B cell (primary cell): ENCODE measurements around the gene NYAP2. TPM values are rescaled to one million over a fixed set of nuclear protein-coding genes. Genes with fewer than 3 reads are reported as not detected.

Experiments
- ATAC-seq: fragments of 200-7000 bp; cut with Tn5 transposase; one replicate; pipeline ENCODE4 v1.10.0; 2021; ENCODE audit warnings: low read depth, mild to moderate bottlenecking, moderate number of reproducible peaks, moderate library complexity
- CTCF ChIA-PET: fragments of 350-600 bp; sonication (Branson Sonifier 250); formaldehyde crosslinking; loops from one replicate; lab custom pipeline; 2021; ENCODE audit warnings: antibody characterized with exemption, inconsistent platforms; lab: Charles Lee
- POLR2A ChIA-PET: fragments of 350-600 bp; sonication (Branson Sonifier 250); formaldehyde crosslinking; loops from one replicate; lab custom pipeline; 2021; ENCODE audit warnings: antibody characterized with exemption; lab: Charles Lee
- DNase-seq: peaks from one replicate; pipeline ENCODE4 v3.0.0; 2013
- H2AFZ ChIP-seq: 2 replicates; pipeline ENCODE4 v1.6.1; 2012; ENCODE audit warnings: mild to moderate bottlenecking, low read depth, low read length; ENCODE audit not compliant: insufficient read depth, poor library complexity, severe bottlenecking
- H3K27ac ChIP-seq, 2 donors: 1 replicate in 1 of 2; 2 replicates in 1 of 2; pipeline ENCODE4 v1.5.1; 2012 to 2013; ENCODE audit warnings: low read length in 2 of 2, mild to moderate bottlenecking in 2 of 2, moderate library complexity in 1 of 2
- H3K27me3 ChIP-seq, 4 experiments: fragments of 200-600 bp in 1 of 4; sonication (generic) in 1 of 4; replicated peaks in 1 of 4; 1 replicate in 2 of 4; 2 replicates in 2 of 4; pipeline versions ENCODE4 v1.6.1 to v1.7.0; 2013 to 2016; ENCODE audit warnings: low read length in 3 of 4, mild to moderate bottlenecking in 2 of 4, mixed read lengths in 1 of 4, moderate library complexity in 1 of 4; ENCODE audit not compliant: insufficient read depth in 4 of 4, control insufficient read depth in 3 of 4; ENCODE audit errors: control extremely low read depth in 1 of 4
- H3K36me3 ChIP-seq, 2 experiments: replicated peaks in 1 of 2; 1 replicate in 1 of 2; 2 replicates in 1 of 2; pipeline versions ENCODE4 v1.6.1 to v1.7.1; 2013; ENCODE audit warnings: low read length in 1 of 2; ENCODE audit not compliant: insufficient read depth in 2 of 2, control insufficient read depth in 1 of 2; ENCODE audit errors: control extremely low read depth in 1 of 2, extremely low read depth in 1 of 2
- H3K4me1 ChIP-seq, 2 donors: fragments of 200-600 bp in 1 of 2; sonication (generic) in 1 of 2; 1 replicate in 1 of 2; 2 replicates in 1 of 2; pipeline versions ENCODE4 v1.5.1 to v1.6.1; 2013 to 2017; ENCODE audit warnings: low read length in 2 of 2; ENCODE audit not compliant: control insufficient read depth in 2 of 2, insufficient read depth in 2 of 2
- H3K4me2 ChIP-seq: replicated peaks from 2 replicates; pipeline ENCODE3; 2012; ENCODE audit warnings: mild to moderate bottlenecking, low read depth, low read length; ENCODE audit not compliant: poor library complexity, severe bottlenecking
- H3K4me3 ChIP-seq, 5 experiments: fragments of 200-600 bp in 1 of 5; sonication (generic) in 1 of 5; 1 replicate in 3 of 5; 2 replicates in 2 of 5; pipeline versions ENCODE4 v1.5.1 to v1.7.0; 2011 to 2016; ENCODE audit warnings: low read length in 4 of 5, mild to moderate bottlenecking in 4 of 5, low read depth in 2 of 5, control low read depth in 1 of 5, moderate library complexity in 1 of 5; ENCODE audit not compliant: insufficient read depth in 1 of 5; ENCODE audit errors: control extremely low read depth in 1 of 5, extremely low read depth in 1 of 5
- H3K79me2 ChIP-seq: fragments of 200-600 bp; sonication (generic); one replicate; pipeline ENCODE4 v1.6.0; 2016; ENCODE audit warnings: low read length; ENCODE audit not compliant: control insufficient read depth, insufficient read depth
- H3K9ac ChIP-seq: fragments of 200-600 bp; sonication (generic); 2 replicates; pipeline ENCODE4 v1.6.1; 2017; ENCODE audit warnings: mild to moderate bottlenecking, low read length, moderate library complexity
- H3K9me3 ChIP-seq, 3 donors: one replicate each; pipeline versions ENCODE4 v1.6.1 to v1.7.1; 2013; ENCODE audit warnings: low read length in 2 of 3; ENCODE audit not compliant: control insufficient read depth in 2 of 3, insufficient read depth in 1 of 3; ENCODE audit errors: control extremely low read depth in 1 of 3
- H4K20me1 ChIP-seq: 2 replicates; pipeline ENCODE4 v1.6.0; 2012; ENCODE audit warnings: mild to moderate bottlenecking, low read length; ENCODE audit not compliant: insufficient read depth, control insufficient read depth, poor library complexity, severe bottlenecking
- H3K27ac Mint-ChIP-seq: one replicate; pipeline ENCODE4 v1.8.0; 2021; ENCODE audit warnings: mixed read lengths
- H3K27me3 Mint-ChIP-seq: one replicate; pipeline ENCODE4 v1.8.0; 2021; ENCODE audit warnings: mixed read lengths
- H3K4me1 Mint-ChIP-seq: one replicate; pipeline ENCODE4 v1.8.0; 2021; ENCODE audit warnings: mixed read lengths
- H3K4me3 Mint-ChIP-seq: one replicate; pipeline ENCODE4 v1.8.0; 2021; ENCODE audit warnings: mixed read lengths
- H3K9me3 Mint-ChIP-seq: one replicate; pipeline ENCODE4 v1.8.0; 2022; ENCODE audit warnings: mixed read lengths; ENCODE audit not compliant: insufficient read depth
- CTCF ChIP-seq: fragments of 200-600 bp; IDR thresholded peaks from one replicate; pipeline ENCODE4 v1.8.0; 2022; ENCODE audit warnings: antibody characterized with exemption, mild to moderate bottlenecking
- EZH2 ChIP-seq: IDR thresholded peaks from 2 replicates; pipeline ENCODE4 v1.6.1; 2012; ENCODE audit warnings: borderline replicate concordance, low read depth, mild to moderate bottlenecking, moderate library complexity, low read length; ENCODE audit not compliant: insufficient read depth, poor library complexity, severe bottlenecking
- WGBS: methylation state at CpG from one replicate; pipeline ENCODE4 v1.1.5; 2013; ENCODE audit warnings: missing lambda C conversion rate; ENCODE audit not compliant: insufficient coverage; 5-methylcytosine and 5-hydroxymethylcytosine counted together
- intact Hi-C: fragments of 100-400 bp; cut with micrococcal nuclease; formaldehyde crosslinking; loops from one replicate; pipeline ENCODE4 v1.10.0; 2022
- polyA plus RNA-seq: library from polyadenylated mRNA; depleted of rRNA; stranded (reverse); fragments of >200 nt; gene quantifications from 2 replicates; pipeline ENCODE4 v1.2.3, GENCODE V29; 2012
- total RNA-seq, 2 donors: library from RNA; stranded (reverse); fragments of 120-200 nt in 1 of 2; gene quantifications; 1 replicate in 1 of 2; 2 replicates in 1 of 2; pipeline versions ENCODE4 v1.2.3 to v1.2.4, GENCODE V29; 2013 to 2022

Gene NYAP2
- total and polyA plus RNA-seq, 2 donors (not counting 1 experiment from before 2014, with no cell fraction given) = 0.12 to 0.17 TPM

- H3K9me3 Mint-ChIP-seq = no peaks in the 10 kb centered on the region
Observed at GRCh38 chr2:225515033-225515432, 115.5 kb downstream of the NYAP2 start.

GRCh38 chr2:225526760-225527390, 127.4 kb downstream of the NYAP2 start:
- H3K79me2 ChIP-seq = no peaks in the 10 kb centered on the region

More at GRCh38 chr2:225515033-225515432, 115.5 kb downstream of the NYAP2 start:
- Histone ChIP-seq H2AFZ (no peak overlapping the region), H3K9me3 (no peaks in the 10 kb centered on the region), H3K4me2 (no peak overlapping the region), H3K9ac (no peak overlapping the region), H4K20me1 (no peaks in the 10 kb centered on the region), H3K4me1 (no peaks in the 10 kb centered on the region), H3K27ac (no peak overlapping the region), H3K36me3 (no peaks in the 10 kb centered on the region), H3K4me3 (no peak overlapping the region), H3K27me3 (no peaks in the 10 kb centered on the region), H3K79me2 (no peaks in the 10 kb centered on the region)
- no peak overlapping the region for H3K4me3 Mint-ChIP-seq
- H3K27me3 Mint-ChIP-seq = no peaks in the 10 kb centered on the region
- DNase-seq = no peak
- H3K4me1 Mint-ChIP-seq = no peaks in the 10 kb centered on the region
- CTCF ChIA-PET = no interaction called here
- ATAC-seq = no peak
- H3K27ac Mint-ChIP-seq = no peak overlapping the region
- intact Hi-C loops = no loop called here
- POLR2A ChIA-PET = no interaction called here
- TF ChIP-seq CTCF = no peak
- no peak for TF ChIP-seq EZH2

More at GRCh38 chr2:225526760-225527390, 127.4 kb downstream of the NYAP2 start:
- Mint-ChIP-seq H3K27ac (no peak overlapping the region), H3K4me3 (no peak overlapping the region), H3K9me3 (no peaks in the 10 kb centered on the region), H3K4me1 (no peaks in the 10 kb centered on the region), H3K27me3 (peaks cover 5% of the 10 kb centered on the region)
- 86% methylated on average over 2 of the region's 4 CpGs for WGBS
- no peaks in the 10 kb centered on the region for H3K9me3 ChIP-seq
- no peak overlapping the region for H3K9ac ChIP-seq
- H3K36me3 ChIP-seq = no peaks in the 10 kb centered on the region
- no peak overlapping the region for H3K4me2 ChIP-seq
- no peaks in the 10 kb centered on the region for H3K4me1 ChIP-seq
- ChIA-PET POLR2A (no interaction called here), CTCF (no interaction called here)
- ATAC-seq = no peak
- no peak overlapping the region for H3K27ac ChIP-seq
- H2AFZ ChIP-seq = no peak overlapping the region
- H4K20me1 ChIP-seq = no peaks in the 10 kb centered on the region
- intact Hi-C loops = no loop called here
- no peak for TF ChIP-seq EZH2
- TF ChIP-seq CTCF = no peak
- no peak for DNase-seq
- no peaks in the 10 kb centered on the region for H3K27me3 ChIP-seq
- H3K4me3 ChIP-seq = no peak overlapping the region
